K562 (cell line): ENCODE data around the gene DNAJC12. TPM values are rescaled to one million over a fixed set of nuclear protein-coding genes. Genes with fewer than 3 reads are reported as not detected.
A peak's percentile ranks its signal among the peaks of the same experiment; 100 is the strongest.

Source experiments
- CC2D1A ChIP-seq: fragments of 450-650 bp; IDR thresholded peaks from 2 replicates; pipeline ENCODE4 v1.6.1; 2017; ENCODE audit warnings: mild to moderate bottlenecking
- DEAF1 ChIP-seq: fragments of 450-650 bp; formaldehyde crosslinking; IDR thresholded peaks from 2 replicates; pipeline ENCODE4 v1.4.0; 2020; ENCODE audit warnings: mild to moderate bottlenecking, moderate library complexity
- LCOR ChIP-seq: sonication (generic); formaldehyde crosslinking; IDR thresholded peaks from 2 replicates; pipeline ENCODE4 v1.8.0; 2022; ENCODE audit warnings: mild to moderate bottlenecking, missing genetic modification reagents
- REST ChIP-seq, 2 experiments: fragments of 450-650 bp; formaldehyde crosslinking in 1 of 2; IDR thresholded peaks; 2 replicates each; pipeline versions ENCODE4 v1.4.0 to v1.6.1; 2014 to 2020; ENCODE audit warnings: mild to moderate bottlenecking in 2 of 2, borderline replicate concordance in 1 of 2, low read depth in 1 of 2
- XRCC5 ChIP-seq: fragments of 200-400 bp; formaldehyde crosslinking; IDR thresholded peaks from 2 replicates; pipeline ENCODE4 v1.6.1; 2017; ENCODE audit warnings: low read depth, mild to moderate bottlenecking, low read length
- polyA plus RNA-seq, 8 experiments: library from polyadenylated mRNA; depleted of rRNA in 4 of 8; stranded (reverse) in 5 of 8; unstranded in 3 of 8; fragments of >200 nt; fragmentation: Nextera tagmentation in 2 of 8; fragmentation: Illumina TruSeq in 1 of 8; extraction: Ambion mirVana in 2 of 8; extraction: Trizol in 1 of 8; gene quantifications; 2 replicates each; pipeline versions ENCODE4 v1.2.1 to v1.2.3, GENCODE V29; 2011 to 2014; ENCODE audit warnings: inconsistent platforms in 1 of 8, missing spikeins in 1 of 8
- total RNA-seq, 7 experiments: library from RNA; depleted of rRNA in 6 of 7; stranded (reverse); fragments of >200 nt in 6 of 7; fragmentation: Illumina TruSeq in 2 of 7; extraction: Trizol in 2 of 7; gene quantifications; 2 replicates each; pipeline versions ENCODE4 v1.2.1 to v1.2.3, GENCODE V29; 2011 to 2021; ENCODE audit warnings: low replicate concordance in 1 of 7

Gene DNAJC12
- total and polyA plus RNA-seq, 9 of the 15 experiments (the other 6 are each of a cell fraction or from before 2014, with no cell fraction given) = 7.4 to 95.9 (median 68.5) TPM

- peak; percentile 92 for TF ChIP-seq REST (IDR thresholded peaks at IDR 0.05; ENCODE audit: borderline replicate concordance)
- TF ChIP-seq REST (CRISPR knock-in tag; IDR thresholded peaks at IDR 0.05; ENCODE audit: low read depth) = no peak
- TF ChIP-seq XRCC5 = peak; percentile 50; the same call in 1 of the 2 replicates
- TF ChIP-seq CC2D1A = peak; percentile 77; the same call in 1 of the 2 replicates
- peak; percentile 93 for TF ChIP-seq DEAF1 (CRISPR knock-in tag)
- TF ChIP-seq LCOR = peak; percentile 60; the same call in 1 of the 2 replicates
These were observed 49.7 kb downstream of the DNAJC12 start (continued) for GRCh38 chr10:67788028-67788886.
